ENCODE data around the gene TOB2. TPM values are rescaled to one million over a fixed set of nuclear protein-coding genes. Genes with fewer than 3 reads are reported as not detected.
"Not testable (repeated sequence)": the region's sequence is repeated elsewhere in the genome, so short reads cannot be mapped to it uniquely, and the experiment has no call there.

TOB2 gene
- total RNA-seq, 4 donors from 2014 or later, result 15.6 to 97.1 (median 27.8) TPM

GRCh38 chr22:41442240-41442792 is 4.3 kb downstream of the TOB2 start:
- DNase-seq, result no peak
- TF ChIP-seq CTCF (IDR thresholded peaks at IDR 0.05) (no peak), POLR2A (IDR thresholded peaks at IDR 0.05) (no peak)
- H3K36me3 ChIP-seq, result no peaks in the 10 kb centered on the region
- H3K9me3 ChIP-seq, result no peaks in the 10 kb centered on the region
- intact Hi-C loops (cut with DNase I; ENCODE audit: low total_unique reads), result no loop called here
- H3K27ac ChIP-seq, result no peak overlapping the region
- peaks cover 0 to 4% of the 10 kb centered on the region in 2 donors for H3K4me1 ChIP-seq
- H3K27me3 ChIP-seq, result no peaks in the 10 kb centered on the region
- no peak overlapping the region for H3K4me3 ChIP-seq

DNA sequence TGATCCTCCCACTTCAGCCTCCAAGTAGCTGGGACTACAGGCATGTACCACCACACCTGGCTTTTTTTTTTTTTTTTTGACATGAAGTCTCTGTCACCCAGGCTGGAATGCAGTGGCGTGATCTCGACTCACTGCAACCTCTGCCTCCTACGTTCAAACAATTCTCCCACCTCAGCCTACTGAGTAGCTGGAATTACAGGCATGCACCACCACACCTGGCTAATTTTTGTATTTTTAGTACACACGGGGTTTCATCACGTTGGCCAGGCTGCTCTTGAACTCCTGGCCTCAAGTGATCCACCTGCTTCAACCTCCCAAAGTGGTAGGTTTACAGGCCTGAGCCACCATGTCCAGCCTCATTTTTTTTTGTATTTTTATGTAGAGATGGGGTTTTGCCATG is 6.1 kb downstream of the TOB2 start:
- DNase-seq; H3K36me3 ChIP-seq; intact Hi-C loops (cut with DNase I; ENCODE audit: low total_unique reads); H3K4me1 ChIP-seq; H3K27ac ChIP-seq; H3K4me3 ChIP-seq; H3K9me3 ChIP-seq; H3K27me3 ChIP-seq: not testable (repeated sequence)

DNA sequence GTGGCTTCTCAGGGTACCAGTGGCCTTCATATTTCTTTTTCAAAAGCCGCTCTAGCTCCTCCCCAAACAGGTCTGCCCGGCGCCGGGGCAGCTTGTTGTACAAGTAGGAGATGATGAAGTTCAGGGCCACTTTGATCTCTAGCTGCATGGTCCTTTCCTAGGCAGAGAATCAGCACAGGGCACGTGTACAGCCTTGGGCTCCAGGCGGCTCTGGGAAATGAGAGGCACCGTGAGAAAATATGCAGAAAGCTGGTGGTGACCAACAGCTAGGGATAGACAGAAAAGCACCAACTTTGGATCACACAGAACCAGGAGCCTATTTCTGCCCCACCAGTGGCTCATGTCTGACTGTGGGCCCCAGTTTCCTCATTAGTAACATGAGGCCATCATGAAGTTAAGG is 9.4 kb downstream of the TOB2 start:
- Histone ChIP-seq H3K27me3 (no peaks in the 10 kb centered on the region), H3K4me1 (peaks cover 4 to 12% of the 10 kb centered on the region in 2 donors), H3K36me3 (no peaks in the 10 kb centered on the region), H3K9me3 (no peaks in the 10 kb centered on the region), H3K27ac (no peak overlapping the region), H3K4me3 (no peak overlapping the region)
- intact Hi-C loops (cut with DNase I; ENCODE audit: low total_unique reads), result no loop called here
- DNase-seq, result no peak
- TF ChIP-seq POLR2A (IDR thresholded peaks at IDR 0.05), result no peak
- TF ChIP-seq CTCF (IDR thresholded peaks at IDR 0.05), result no peak

DNA sequence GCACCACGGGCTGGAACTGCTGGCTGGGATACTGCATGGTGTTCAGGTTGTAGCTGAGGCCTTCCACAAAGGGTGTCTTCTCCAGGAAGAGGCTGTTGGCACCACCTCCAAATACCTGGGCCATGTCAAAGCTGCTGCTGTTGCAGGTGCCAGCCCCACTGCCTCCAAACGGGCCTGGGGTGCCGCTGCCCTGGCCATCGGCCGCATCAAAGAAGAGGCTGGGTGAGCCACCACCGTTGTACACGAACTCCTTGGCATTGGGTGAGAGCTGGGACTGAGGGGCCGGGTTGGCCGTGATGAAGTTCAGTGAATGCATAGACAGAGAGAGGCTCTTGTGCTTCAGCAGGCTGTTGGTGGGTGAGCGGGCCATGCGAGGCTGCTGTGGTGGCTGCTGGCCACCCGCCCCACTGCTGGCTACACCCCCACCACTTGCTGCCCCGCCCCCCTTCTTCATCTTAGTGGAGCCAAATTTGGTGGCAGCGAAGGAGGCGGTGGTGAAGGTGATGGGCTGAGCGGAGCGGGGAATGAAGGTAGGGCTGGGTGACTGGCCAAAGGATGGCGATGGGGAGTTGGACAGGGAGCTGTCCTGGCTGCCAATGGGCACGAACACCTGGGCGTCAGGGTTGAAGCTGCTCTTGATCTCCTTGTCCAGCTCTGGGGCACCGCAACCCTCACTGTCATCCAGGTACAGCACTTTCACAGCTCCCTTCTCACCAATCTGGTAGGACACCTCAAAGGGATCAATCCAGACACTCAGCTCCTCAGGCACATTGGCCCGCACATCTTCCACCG is 10.1 kb downstream of the TOB2 start:
- Histone ChIP-seq H3K4me1 (peaks cover 4 to 12% of the 10 kb centered on the region in 2 donors), H3K4me3 (no peak overlapping the region), H3K9me3 (no peaks in the 10 kb centered on the region), H3K27me3 (no peaks in the 10 kb centered on the region), H3K36me3 (no peaks in the 10 kb centered on the region), H3K27ac (no peak overlapping the region)
- intact Hi-C loops (cut with DNase I; ENCODE audit: low total_unique reads), result no loop called here
- TF ChIP-seq CTCF (IDR thresholded peaks at IDR 0.05) (no peak), POLR2A (IDR thresholded peaks at IDR 0.05) (no peak)
- DNase-seq, result no peak

GRCh38 chr22:41435560-41435959 is 11.0 kb downstream of the TOB2 start:
- Histone ChIP-seq H3K4me1 (peaks cover 4 to 12% of the 10 kb centered on the region in 2 donors), H3K36me3 (no peaks in the 10 kb centered on the region), H3K4me3 (no peak overlapping the region), H3K27me3 (no peaks in the 10 kb centered on the region), H3K27ac (no peak overlapping the region), H3K9me3 (no peaks in the 10 kb centered on the region)
- DNase-seq, result no peak
- TF ChIP-seq CTCF (IDR thresholded peaks at IDR 0.05) (no peak), POLR2A (IDR thresholded peaks at IDR 0.05) (no peak)
- intact Hi-C loops (cut with DNase I; ENCODE audit: low total_unique reads), result no loop called here

GRCh38 chr22:41434361-41435003 is 12.1 kb downstream of the TOB2 start:
- DNase-seq; H3K27me3 ChIP-seq; intact Hi-C loops (cut with DNase I; ENCODE audit: low total_unique reads); H3K4me3 ChIP-seq; H3K9me3 ChIP-seq; H3K36me3 ChIP-seq; H3K27ac ChIP-seq: not testable (repeated sequence)
- H3K4me1 ChIP-seq, result peaks cover 4 to 12% of the 10 kb centered on the region in 2 donors

- H3K4me3 ChIP-seq; H3K36me3 ChIP-seq; H3K27me3 ChIP-seq; DNase-seq; H3K27ac ChIP-seq; intact Hi-C loops (cut with DNase I; ENCODE audit: low total_unique reads); H3K9me3 ChIP-seq: not testable (repeated sequence)
- peaks cover 0 to 12% of the 10 kb centered on the region in 2 donors for H3K4me1 ChIP-seq
Measured at GRCh38 chr22:41433480-41433879, 13.1 kb downstream of the TOB2 start.

All from uterus (tissue), 4 donors.